GM19240 (cell line): ENCODE measurements around the gene SLC6A7.

Experiments
- DNase-seq: peaks from one replicate; pipeline ENCODE4 v3.0.0; 2011; ENCODE audit warnings: low spot score; ENCODE audit not compliant: insufficient read length

Gene SLC6A7

GRCh38 chr5:150258130-150258529 is 68.3 kb downstream of the SLC6A7 start:
- DNase-seq = no peak
